H1 (cell line): ENCODE data around the gene PTH1R. TPM values are rescaled to one million over a fixed set of nuclear protein-coding genes. Genes with fewer than 3 reads are reported as not detected.

Experiments
- CTCF ChIA-PET: fragments of 300-600 bp; sonication (Branson Sonifier 250); formaldehyde crosslinking; loops from one replicate; lab custom pipeline; 2021; ENCODE audit not compliant: partially characterized antibody; lab: Charles Lee
- POLR2A ChIA-PET: fragments of 300-600 bp; sonication (Branson Sonifier 250); formaldehyde crosslinking; loops from one replicate; lab custom pipeline; 2021; ENCODE audit warnings: inconsistent platforms; ENCODE audit not compliant: partially characterized antibody; lab: Charles Lee
- DNase-seq, 2 experiments: peaks; one replicate each; pipeline versions ENCODE4 v3.0.0 to v3.0.0-alpha.2; 2010 to 2022; ENCODE audit warnings: low spot score in 2 of 2, low read depth in 1 of 2, mixed read lengths in 1 of 2
- FAIRE-seq: peaks from 2 replicates; lab custom pipeline; 2011; peaks lifted over from hg19 to GRCh38; lab: Jason Lieb, UNC
- H2AFZ ChIP-seq: 2 replicates; pipeline ENCODE4 v1.8.1; 2012; ENCODE audit warnings: low read length, inconsistent platforms
- H2AK5ac ChIP-seq: 2 replicates; pipeline ENCODE4 v1.6.1; 2013; ENCODE audit warnings: low read depth, low read length
- H2BK120ac ChIP-seq: replicated peaks from 2 replicates; pipeline ENCODE3; 2013; ENCODE audit warnings: low read depth, low read length, inconsistent platforms
- H2BK12ac ChIP-seq: 2 replicates; pipeline ENCODE4 v1.6.1; 2013; ENCODE audit warnings: low read depth, low read length
- H2BK15ac ChIP-seq: 2 replicates; pipeline ENCODE4 v1.6.1; 2013; ENCODE audit warnings: low read length
- H2BK20ac ChIP-seq: 2 replicates; pipeline ENCODE4 v1.6.1; 2013; ENCODE audit warnings: low read length
- H2BK5ac ChIP-seq: 2 replicates; pipeline ENCODE4 v1.6.1; 2013; ENCODE audit warnings: low read depth, low read length
- H3K14ac ChIP-seq: 2 replicates; pipeline ENCODE4 v1.6.1; 2013; ENCODE audit warnings: inconsistent platforms; ENCODE audit not compliant: insufficient read length
- H3K18ac ChIP-seq: 2 replicates; pipeline ENCODE4 v1.6.1; 2013; ENCODE audit warnings: low read length; ENCODE audit errors: extremely low read depth
- H3K23ac ChIP-seq: 2 replicates; pipeline ENCODE4 v1.6.1; 2013; ENCODE audit warnings: inconsistent platforms; ENCODE audit not compliant: insufficient read length
- H3K23me2 ChIP-seq: 2 replicates; pipeline ENCODE4 v1.6.1; 2013; ENCODE audit warnings: low read depth, low read length
- H3K27ac ChIP-seq: 2 replicates; pipeline ENCODE4 v1.6.1; 2011; ENCODE audit warnings: low read depth, low read length, inconsistent platforms
- H3K27me3 ChIP-seq, 4 experiments: replicated peaks in 1 of 4; 1 replicate in 1 of 4; 2 replicates in 3 of 4; pipeline versions ENCODE4 v1.6.1 to v1.8.1; 2011 to 2013; ENCODE audit warnings: low read length in 3 of 4, mild to moderate bottlenecking in 3 of 4, inconsistent platforms in 2 of 4, mixed read lengths in 2 of 4, moderate library complexity in 1 of 4; ENCODE audit not compliant: control insufficient read depth in 3 of 4, insufficient read depth in 3 of 4; ENCODE audit errors: extremely low read depth in 1 of 4
- H3K36me3 ChIP-seq, 4 experiments: 2 replicates each; pipeline versions ENCODE4 v1.6.1 to v1.8.1; 2011 to 2013; ENCODE audit warnings: mild to moderate bottlenecking in 4 of 4, low read length in 3 of 4, moderate library complexity in 2 of 4, control low read depth in 1 of 4, inconsistent platforms in 1 of 4; ENCODE audit not compliant: insufficient read depth in 4 of 4, control insufficient read depth in 2 of 4
- H3K4ac ChIP-seq: replicated peaks from 2 replicates; pipeline ENCODE3; 2013; ENCODE audit warnings: low read length, low read depth, mixed read lengths, inconsistent platforms; ENCODE audit not compliant: insufficient read length
- H3K4me1 ChIP-seq, 4 experiments: replicated peaks in 1 of 4; 1 replicate in 1 of 4; 2 replicates in 3 of 4; pipeline versions ENCODE4 v1.6.1 to v1.8.1; 2011 to 2013; ENCODE audit warnings: low read length in 3 of 4, inconsistent platforms in 2 of 4, mixed read lengths in 1 of 4; ENCODE audit not compliant: insufficient read depth in 4 of 4, control insufficient read depth in 3 of 4
- H3K4me2 ChIP-seq, 2 experiments: 2 replicates each; pipeline versions ENCODE4 v1.6.1 to v1.8.1; 2011 to 2013; ENCODE audit warnings: low read depth in 2 of 2, low read length in 2 of 2, control low read depth in 1 of 2, inconsistent platforms in 1 of 2, mild to moderate bottlenecking in 1 of 2; ENCODE audit not compliant: insufficient read depth in 1 of 2
- H3K4me3 ChIP-seq, 4 experiments: fragments of 200-600, 300-600 bp in 1 of 4; sonication (generic), shearing (Covaris generic), sonication (Bioruptor Twin) in 1 of 4; 2 replicates each; pipeline versions ENCODE4 v1.5.1 to v1.8.1; 2011 to 2016; ENCODE audit warnings: low read length in 4 of 4, low read depth in 3 of 4, control low read depth in 2 of 4, inconsistent platforms in 2 of 4, mild to moderate bottlenecking in 2 of 4, mixed read lengths in 1 of 4, moderate library complexity in 1 of 4; ENCODE audit not compliant: insufficient read depth in 2 of 4; ENCODE audit errors: extremely low read depth in 1 of 4
- H3K56ac ChIP-seq: replicated peaks from 2 replicates; pipeline ENCODE3; 2013; ENCODE audit warnings: low read depth, mild to moderate bottlenecking, mixed read lengths, low read length, inconsistent platforms; ENCODE audit not compliant: insufficient read length
- H3K79me1 ChIP-seq: 2 replicates; pipeline ENCODE4 v1.6.1; 2013; ENCODE audit warnings: low read depth, low read length, control low read depth
- H3K79me2 ChIP-seq, 2 experiments: 2 replicates each; pipeline versions ENCODE4 v1.6.1 to v1.8.1; 2012 to 2013; ENCODE audit warnings: low read length in 2 of 2, mild to moderate bottlenecking in 2 of 2, inconsistent platforms in 1 of 2; ENCODE audit not compliant: insufficient read depth in 2 of 2, control insufficient read depth in 1 of 2
- H3K9ac ChIP-seq, 4 experiments: replicated peaks in 1 of 4; 1 replicate in 1 of 4; 2 replicates in 3 of 4; pipeline versions ENCODE4 v1.6.1 to v1.8.1; 2011 to 2013; ENCODE audit warnings: low read depth in 3 of 4, low read length in 3 of 4, control low read depth in 2 of 4, mild to moderate bottlenecking in 2 of 4, moderate library complexity in 2 of 4, inconsistent platforms in 1 of 4; ENCODE audit errors: extremely low read depth in 1 of 4
- H3K9me3 ChIP-seq, 2 experiments: 2 replicates each; pipeline versions ENCODE4 v1.6.1 to v1.8.1; 2012 to 2013; ENCODE audit warnings: mild to moderate bottlenecking in 2 of 2, moderate library complexity in 2 of 2, control low read depth in 1 of 2, inconsistent platforms in 1 of 2, low read depth in 1 of 2, low read length in 1 of 2, mixed read lengths in 1 of 2; ENCODE audit not compliant: insufficient read depth in 2 of 2
- H4K20me1 ChIP-seq, 2 experiments: replicated peaks in 1 of 2; 2 replicates each; pipeline versions ENCODE3 to v1.8.1; 2011 to 2013; ENCODE audit warnings: inconsistent platforms in 2 of 2, low read length in 2 of 2, mild to moderate bottlenecking in 1 of 2; ENCODE audit not compliant: insufficient read depth in 2 of 2, control insufficient read depth in 1 of 2
- H4K5ac ChIP-seq: 2 replicates; pipeline ENCODE4 v1.6.1; 2013; ENCODE audit warnings: low read length, low read depth, mixed read lengths, inconsistent platforms; ENCODE audit not compliant: insufficient read length
- H4K8ac ChIP-seq: 2 replicates; pipeline ENCODE4 v1.8.0; 2013; ENCODE audit warnings: mild to moderate bottlenecking, moderate library complexity, low read length, inconsistent platforms; ENCODE audit not compliant: insufficient read depth; ENCODE audit errors: extremely low read depth
- H4K91ac ChIP-seq: replicated peaks from 2 replicates; pipeline ENCODE3; 2013; ENCODE audit warnings: low read length, mixed read lengths, inconsistent platforms; ENCODE audit not compliant: insufficient read length
- ATF2 ChIP-seq: IDR thresholded peaks from 2 replicates; pipeline ENCODE4 v1.6.1; 2012; ENCODE audit warnings: low read length, inconsistent platforms
- E2F6 ChIP-seq: IDR thresholded peaks from 2 replicates; pipeline ENCODE4 v1.6.1; 2012; ENCODE audit warnings: inconsistent platforms
- PHF8 ChIP-seq: fragments of 200-600 bp; sonication (generic); conservative IDR thresholded peaks from 2 replicates; pipeline ENCODE4 v1.7.1; 2012; ENCODE audit warnings: low read depth, mild to moderate bottlenecking, inconsistent platforms, low read length, moderate library complexity
- WGBS, 2 experiments: shearing (Covaris generic) in 1 of 2; methylation state at CpG; one replicate each; pipeline versions ENCODE4 v1.1.6 to v1.1.7; 2013 to 2015; ENCODE audit warnings: low lambda C conversion rate in 2 of 2, mixed read lengths in 2 of 2, inconsistent platforms in 1 of 2, low coverage in 1 of 2, missing lambda C conversion rate in 1 of 2; ENCODE audit not compliant: insufficient replicate concordance in 2 of 2, insufficient coverage in 1 of 2, insufficient read length in 1 of 2; ENCODE audit errors: extremely low coverage in 1 of 2, missing lambda C conversion rate in 1 of 2; 5-methylcytosine and 5-hydroxymethylcytosine counted together
- polyA plus RNA-seq, 7 experiments: library from polyadenylated mRNA; depleted of rRNA in 3 of 7; stranded (reverse) in 5 of 7; unstranded in 2 of 7; fragments of >200 nt in 5 of 7; fragments of 200-250 nt in 2 of 7; gene quantifications; 1 replicate in 5 of 7; 2 replicates in 1 of 7; 4 replicates in 1 of 7; pipeline versions ENCODE4 v1.2.1 to v1.2.3, GENCODE V29; 2011 to 2013; ENCODE audit warnings: missing spikeins in 2 of 7, mixed read lengths in 2 of 7
- total RNA-seq: library from RNA; stranded (reverse); fragmentation: NEBNext Ultra II Directional; extraction: Animal tissue kit (Norgen Biotek cat#: 25700); gene quantifications from 2 replicates; pipeline ENCODE4 v1.2.1, GENCODE V29; 2021

PTH1R gene
- total and polyA plus RNA-seq, 2 of the 8 experiments (the other 6 are each of a cell fraction or from before 2014, with no cell fraction given) = 0.57 to 1.5 TPM

GRCh38 chr3:46845397-46845859, 32.1 kb upstream of the PTH1R start:
- Histone ChIP-seq H2BK5ac (peak overlapping the region; percentile 78; the same call in 1 of the 2 replicates), H4K5ac (peak overlapping the region; percentile 12), H2BK120ac (no peak overlapping the region), H3K14ac (no peak overlapping the region), H2AFZ (peak overlapping the region; percentile 54; the same call in 1 of the 2 replicates), H3K79me2 (no peaks in the 10 kb centered on the region), H3K36me3 (no peaks in the 10 kb centered on the region), H3K23ac (no peak overlapping the region), H3K56ac (peak overlapping the region; percentile 61), H3K18ac (peak overlapping the region; percentile 90), H4K20me1 (no peaks in the 10 kb centered on the region), H2BK12ac (peak overlapping the region; percentile 80), H2AK5ac (no peak overlapping the region), H4K91ac (peak overlapping the region; percentile 48), H2BK20ac (no peak overlapping the region), H2BK15ac (peak overlapping the region; percentile 95; the same call in 1 of the 2 replicates), H3K9me3 (peaks cover 0 to 2% of the 10 kb centered on the region in 2 experiments; a peak in 1 of 4 replicates), H3K23me2 (peaks cover 4% of the 10 kb centered on the region; the same call in 1 of the 2 replicates), H3K4me3 (peak overlapping the region; percentile 28 to 63 (median 37)), H3K9ac (peak overlapping the region in 2 of 4 experiments; percentile 36 to 38; a peak in 3 of 7 replicates), H3K27me3 (peaks cover 0 to 13% (median 5%) of the 10 kb centered on the region in 4 experiments; a peak in 4 of 7 replicates), H3K4me2 (peak overlapping the region; percentile 63 to 64), H3K4ac (no peak overlapping the region), H3K79me1 (no peaks in the 10 kb centered on the region), H4K8ac (peak overlapping the region; percentile 92), H3K27ac (peak overlapping the region; percentile 20; the same call in 1 of the 2 replicates)
- ChIA-PET CTCF (interaction anchor here (0.5 to 2.9 kb wide), 27 partner anchors 21 to 674 kb away, joined by 3 to 17 read pairs (median 5); no protein-coding TSS in a partner anchor), POLR2A (interaction anchor here (1.1 to 1.8 kb wide), 5 partner anchors 14 to 271 kb away, joined by 3 to 5 read pairs (median 4); no protein-coding TSS in a partner anchor)
- FAIRE-seq = no peak
- DNase-seq = no peak
- WGBS, 2 experiments = 24% methylated on average over 14 of the region's 23 CpGs; no CpG with 5 or more reads in 1 of the 2 experiments
- peak; percentile 53 for TF ChIP-seq PHF8
- TF ChIP-seq E2F6 = 0 out of 2 replicates have a peak, but pooled peaks have one; percentile 4
- no peak for TF ChIP-seq ATF2
- TF ChIP-seq, all 59 proteins: peak for 2
- peaks cover 0 to 10% (median 8%) of the 10 kb centered on the region in 4 experiments; a peak in 6 of 7 replicates for H3K4me1 ChIP-seq
